Choroid plexus epithelial cell (primary cell): ENCODE results near the gene METTL22.

Experiments used
- DNase-seq: peaks from one replicate; pipeline ENCODE4 v3.0.0-alpha.2; 2010; ENCODE audit warnings: low read depth
- H3K4me3 ChIP-seq: 2 replicates; pipeline ENCODE4 v1.5.1; 2011; ENCODE audit warnings: low read depth, mild to moderate bottlenecking, control low read depth, low read length, moderate library complexity
- CTCF ChIP-seq: conservative IDR thresholded peaks from 2 replicates; pipeline ENCODE4 v1.5.1; 2011; ENCODE audit warnings: low read depth, mild to moderate bottlenecking, control low read depth, inconsistent platforms, low read length, moderate library complexity

The METTL22 gene

GRCh38 chr16:8644211-8645140 lies 23.0 kb downstream of the METTL22 start:
- TF ChIP-seq CTCF, result no peak
- H3K4me3 ChIP-seq, result no peak overlapping the region
- DNase-seq, result no peak

- DNase-seq, result no peak
- no peak for TF ChIP-seq CTCF
- no peak overlapping the region for H3K4me3 ChIP-seq
Observed at GRCh38 chr16:8645141-8645521, 23.6 kb downstream of the METTL22 start.

GRCh38 chr16:8645831-8646230 lies 24.3 kb downstream of the METTL22 start:
- no peak for TF ChIP-seq CTCF
- H3K4me3 ChIP-seq, result no peak overlapping the region

GRCh38 chr16:8646326-8647053 lies 25.0 kb downstream of the METTL22 start:
- peak; percentile 61 for DNase-seq
- TF ChIP-seq CTCF, result no peak
- H3K4me3 ChIP-seq, result no peak overlapping the region

More at GRCh38 chr16:8645831-8646230, 24.3 kb downstream of the METTL22 start:
- no peak for DNase-seq

- no peak for TF ChIP-seq CTCF
- DNase-seq, result no peak
- no peak overlapping the region for H3K4me3 ChIP-seq
Observed at GRCh38 chr16:8647721-8648318, 26.3 kb downstream of the METTL22 start.

- no peak for DNase-seq
- no peak for TF ChIP-seq CTCF
- no peak overlapping the region for H3K4me3 ChIP-seq
Observed at GRCh38 chr16:8648877-8649276, 27.4 kb downstream of the METTL22 start.
